ENCODE measurements around the gene C4orf50. TPM values are rescaled to one million over a fixed set of nuclear protein-coding genes. Genes with fewer than 3 reads are reported as not detected.

The C4orf50 gene
- total RNA-seq, 1 donor from 2014 or later, result not detected

GRCh38 chr4:5918331-5918985 lies 99.8 kb downstream of the C4orf50 start:
- no peaks in the 10 kb centered on the region for H3K9me3 Mint-ChIP-seq
- H3K4me1 Mint-ChIP-seq, result peaks cover 13% of the 10 kb centered on the region
- no peak overlapping the region for H3K27ac Mint-ChIP-seq
- intact Hi-C loops (cut with micrococcal nuclease), result no loop called here
- DNase-seq, result no peak
- ChIA-PET POLR2A (no interaction called here), CTCF (no interaction called here)
- no peak overlapping the region for H3K4me3 Mint-ChIP-seq
- ATAC-seq (ENCODE audit: low read depth), result no peak
- H3K27me3 Mint-ChIP-seq, result peaks cover 24% of the 10 kb centered on the region
- no peaks in the 10 kb centered on the region for H3K36me3 Mint-ChIP-seq (ENCODE audit: low read depth)
- TF ChIP-seq CTCF (IDR thresholded peaks at IDR 0.05), result no peak

DNA sequence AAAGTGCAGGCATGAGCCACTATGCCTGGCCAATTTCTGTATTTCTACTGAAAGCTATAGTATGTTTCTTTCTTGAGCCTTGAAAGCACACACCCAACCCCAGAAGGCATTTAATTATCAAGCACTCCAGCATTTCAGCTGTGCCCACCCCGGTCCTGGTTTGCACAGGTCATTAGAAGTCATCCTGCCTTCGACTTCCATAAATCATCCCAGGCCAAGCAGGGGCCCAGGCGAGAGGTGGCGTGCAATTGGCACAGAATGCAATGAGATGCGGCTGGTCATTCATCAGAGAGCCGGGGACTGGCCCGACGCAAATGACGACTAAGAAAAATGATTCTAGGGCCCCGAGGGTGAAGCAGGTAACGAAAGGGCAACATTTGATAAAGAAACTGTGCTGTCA lies 100.6 kb downstream of the C4orf50 start:
- Mint-ChIP-seq H3K4me3 (no peak overlapping the region), H3K27ac (no peak overlapping the region), H3K9me3 (peaks cover 1% of the 10 kb centered on the region), H3K36me3 (ENCODE audit: low read depth) (no peaks in the 10 kb centered on the region), H3K27me3 (peaks cover 20% of the 10 kb centered on the region), H3K4me1 (peaks cover 13% of the 10 kb centered on the region)
- intact Hi-C loops (cut with micrococcal nuclease), result no loop called here
- TF ChIP-seq CTCF (IDR thresholded peaks at IDR 0.05), result no peak
- no peak for DNase-seq
- ATAC-seq (ENCODE audit: low read depth), result no peak
- ChIA-PET POLR2A (no interaction called here), CTCF (no interaction called here)

GRCh38 chr4:5916229-5916628 lies 102.0 kb downstream of the C4orf50 start:
- no peak for TF ChIP-seq CTCF (IDR thresholded peaks at IDR 0.05)
- DNase-seq, result no peak
- H3K9me3 Mint-ChIP-seq, result peaks cover 5% of the 10 kb centered on the region
- no peaks in the 10 kb centered on the region for H3K36me3 Mint-ChIP-seq (ENCODE audit: low read depth)
- ChIA-PET POLR2A (no interaction called here), CTCF (no interaction called here)
- peaks cover 17% of the 10 kb centered on the region for H3K27me3 Mint-ChIP-seq
- H3K4me3 Mint-ChIP-seq, result no peak overlapping the region
- peaks cover 13% of the 10 kb centered on the region for H3K4me1 Mint-ChIP-seq
- intact Hi-C loops (cut with micrococcal nuclease), result no loop called here
- ATAC-seq (ENCODE audit: low read depth), result no peak
- no peak overlapping the region for H3K27ac Mint-ChIP-seq

DNA sequence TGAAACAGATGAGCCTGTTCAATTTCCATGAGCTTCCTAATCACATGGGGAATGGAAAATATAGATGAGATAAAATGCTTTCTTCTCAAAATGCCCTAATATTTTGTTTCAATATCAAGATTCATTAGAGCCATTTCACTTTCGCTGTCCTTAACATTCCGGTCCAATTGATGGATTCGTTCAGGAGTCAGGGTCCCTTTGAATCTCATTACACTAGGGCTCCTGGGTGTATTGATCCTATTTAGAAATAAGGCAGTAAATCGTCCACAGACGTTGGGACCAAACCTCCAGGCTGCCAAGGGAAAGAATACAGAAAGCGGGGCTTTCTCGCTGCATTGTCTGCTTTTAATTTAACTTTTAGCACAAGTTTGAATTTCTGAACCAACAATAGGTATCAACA lies 104.8 kb downstream of the C4orf50 start:
- H3K27me3 Mint-ChIP-seq, result peaks cover 7% of the 10 kb centered on the region
- H3K27ac Mint-ChIP-seq, result no peak overlapping the region
- no peak overlapping the region for H3K4me3 Mint-ChIP-seq
- peaks cover 13% of the 10 kb centered on the region for H3K4me1 Mint-ChIP-seq
- intact Hi-C loops (cut with micrococcal nuclease), result no loop called here
- no peak for ATAC-seq (ENCODE audit: low read depth)
- CTCF ChIA-PET, result no interaction called here
- no peak for DNase-seq
- no peaks in the 10 kb centered on the region for H3K36me3 Mint-ChIP-seq (ENCODE audit: low read depth)
- POLR2A ChIA-PET, result no interaction called here
- peaks cover 11% of the 10 kb centered on the region for H3K9me3 Mint-ChIP-seq
- TF ChIP-seq CTCF (IDR thresholded peaks at IDR 0.05), result no peak

DNA sequence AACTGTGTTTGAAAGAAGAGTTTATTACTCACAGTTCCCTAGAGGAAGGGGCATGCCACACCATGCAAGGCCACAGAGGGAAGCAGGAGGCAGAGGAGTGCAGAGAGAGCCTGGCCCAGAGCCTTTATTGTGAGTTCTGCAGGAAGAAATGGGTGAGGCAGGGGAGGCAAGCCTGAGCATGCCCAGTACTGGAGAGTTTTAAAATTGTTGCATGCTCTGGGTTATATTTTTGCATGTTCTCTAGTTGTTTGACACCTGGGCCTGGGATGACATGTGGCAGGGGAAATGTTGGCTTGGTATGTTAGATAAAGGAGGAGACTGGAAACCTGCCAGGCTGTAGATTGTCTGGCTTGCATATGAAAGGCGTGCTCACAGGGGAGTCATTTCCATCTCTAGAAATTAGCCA lies 105.6 kb downstream of the C4orf50 start:
- Mint-ChIP-seq H3K36me3 (ENCODE audit: low read depth) (no peaks in the 10 kb centered on the region), H3K4me1 (peaks cover 12% of the 10 kb centered on the region), H3K27me3 (peaks cover 9% of the 10 kb centered on the region), H3K9me3 (peaks cover 15% of the 10 kb centered on the region), H3K4me3 (no peak overlapping the region), H3K27ac (no peak overlapping the region)
- DNase-seq (no peak), ATAC-seq (ENCODE audit: low read depth) (no peak)
- intact Hi-C loops (cut with micrococcal nuclease), result no loop called here
- CTCF ChIA-PET, result no interaction called here
- TF ChIP-seq CTCF (IDR thresholded peaks at IDR 0.05), result no peak
- POLR2A ChIA-PET, result no interaction called here
